Fibroblast of lung (primary cell): ENCODE results near the gene XPNPEP1. TPM values are rescaled to one million over a fixed set of nuclear protein-coding genes. Genes with fewer than 3 reads are reported as not detected.
A peak's percentile ranks its signal among the peaks of the same experiment; 100 is the strongest.

Experiments used
- DNase-seq, 2 donors: peaks; one replicate each; pipeline versions ENCODE4 v3.0.0 to v3.0.0-alpha.2; 2010; ENCODE audit warnings: low read depth in 2 of 2
- H2AFZ ChIP-seq: 2 replicates; pipeline ENCODE4 v1.5.1; 2012; ENCODE audit warnings: low read length, control low read depth, inconsistent platforms
- H3K27ac ChIP-seq: 2 replicates; pipeline ENCODE4 v1.5.1; 2011; ENCODE audit warnings: low read length, control low read depth; ENCODE audit not compliant: insufficient read depth
- H3K27me3 ChIP-seq: 2 replicates; pipeline ENCODE4 v1.5.1; 2011; ENCODE audit warnings: mild to moderate bottlenecking, low read length; ENCODE audit not compliant: control insufficient read depth, insufficient read depth
- H3K36me3 ChIP-seq: 2 replicates; pipeline ENCODE4 v1.5.1; 2011; ENCODE audit warnings: low read length; ENCODE audit not compliant: control insufficient read depth, insufficient read depth
- H3K4me1 ChIP-seq: 2 replicates; pipeline ENCODE4 v1.5.1; 2011; ENCODE audit warnings: low read length; ENCODE audit not compliant: control insufficient read depth, insufficient read depth; ENCODE audit errors: extremely low read depth
- H3K4me2 ChIP-seq: 2 replicates; pipeline ENCODE4 v1.5.1; 2011; ENCODE audit warnings: low read length, control low read depth; ENCODE audit not compliant: insufficient read depth; ENCODE audit errors: extremely low read depth
- H3K4me3 ChIP-seq, 4 experiments: fragments of 200-600 bp in 1 of 4; sonication (generic) in 1 of 4; replicated peaks in 1 of 4; 2 replicates each; pipeline ENCODE4 v1.5.1; 2011 to 2016; ENCODE audit warnings: low read length in 4 of 4, low read depth in 3 of 4, mild to moderate bottlenecking in 3 of 4, control low read depth in 2 of 4, inconsistent platforms in 1 of 4, mixed read lengths in 1 of 4; ENCODE audit not compliant: insufficient read depth in 1 of 4; ENCODE audit errors: control extremely low read depth in 1 of 4
- H3K79me2 ChIP-seq: 2 replicates; pipeline ENCODE4 v1.5.1; 2012; ENCODE audit warnings: mild to moderate bottlenecking, low read length, inconsistent platforms; ENCODE audit not compliant: control insufficient read depth, insufficient read depth
- H3K9ac ChIP-seq: 2 replicates; pipeline ENCODE4 v1.5.1; 2011; ENCODE audit warnings: mild to moderate bottlenecking, low read length, control low read depth; ENCODE audit not compliant: insufficient read depth
- H3K9me3 ChIP-seq: 2 replicates; pipeline ENCODE4 v1.5.1; 2012; ENCODE audit warnings: low read depth, low read length; ENCODE audit not compliant: control insufficient read depth, insufficient read depth
- H4K20me1 ChIP-seq: 2 replicates; pipeline ENCODE4 v1.5.1; 2011; ENCODE audit warnings: low read length; ENCODE audit not compliant: control insufficient read depth, insufficient read depth; ENCODE audit errors: extremely low read depth
- CTCF ChIP-seq, 2 donors: IDR thresholded peaks in 1 of 2; conservative IDR thresholded peaks in 1 of 2; 1 replicate in 1 of 2; 2 replicates in 1 of 2; pipeline ENCODE4 v1.5.1; 2011 to 2012; ENCODE audit warnings: low read length in 2 of 2, control low read depth in 1 of 2, inconsistent platforms in 1 of 2, low read depth in 1 of 2, mild to moderate bottlenecking in 1 of 2
- EZH2 ChIP-seq: IDR thresholded peaks from 2 replicates; pipeline ENCODE4 v1.5.1; 2012; ENCODE audit warnings: low read length, control low read depth, mild to moderate bottlenecking; ENCODE audit errors: missing control alignments
- polyA plus RNA-seq, 2 donors: library from polyadenylated mRNA; depleted of rRNA in 1 of 2; stranded (reverse) in 1 of 2; unstranded in 1 of 2; fragments of >200 nt; gene quantifications; 2 replicates each; pipeline ENCODE4 v1.2.1, GENCODE V29; 2011 to 2012; ENCODE audit warnings: missing spikeins in 1 of 2
- total RNA-seq: library from RNA; depleted of rRNA; stranded (reverse); fragments of >200 nt; gene quantifications from 2 replicates; pipeline ENCODE4 v1.2.1, GENCODE V29; 2014

The XPNPEP1 gene
- total and polyA plus RNA-seq, 2 donors (not counting 1 experiment from before 2014, with no cell fraction given), result 86.5 to 119 TPM

GRCh38 chr10:109882251-109883057 lies 40.9 kb downstream of the XPNPEP1 start:
- no peaks in the 10 kb centered on the region for H3K79me2 ChIP-seq
- H3K27ac ChIP-seq, result no peak overlapping the region
- no peaks in the 10 kb centered on the region for H3K9me3 ChIP-seq
- peaks cover 7% of the 10 kb centered on the region for H3K4me1 ChIP-seq
- no peak overlapping the region for H3K4me2 ChIP-seq
- H3K9ac ChIP-seq, result no peak overlapping the region
- no peaks in the 10 kb centered on the region for H3K27me3 ChIP-seq
- H2AFZ ChIP-seq, result no peak overlapping the region
- TF ChIP-seq EZH2, result no peak
- no peak for TF ChIP-seq CTCF (conservative IDR thresholded peaks at IDR 0.05 in 1 of 2, IDR thresholded peaks at IDR 0.05 in 1 of 2; ENCODE audit: low read depth in 1 of 2, low read length in 2 of 2)
- H3K4me3 ChIP-seq, result no peak overlapping the region
- DNase-seq, result no peak
- peaks cover 14% of the 10 kb centered on the region for H3K36me3 ChIP-seq
- H4K20me1 ChIP-seq, result no peaks in the 10 kb centered on the region

GRCh38 chr10:109881769-109882057 lies 41.6 kb downstream of the XPNPEP1 start:
- Histone ChIP-seq H4K20me1 (no peaks in the 10 kb centered on the region), H3K9me3 (no peaks in the 10 kb centered on the region), H3K9ac (no peak overlapping the region), H3K4me3 (no peak overlapping the region), H3K27ac (no peak overlapping the region), H3K4me2 (no peak overlapping the region), H2AFZ (no peak overlapping the region), H3K36me3 (peaks cover 14% of the 10 kb centered on the region), H3K27me3 (no peaks in the 10 kb centered on the region), H3K79me2 (no peaks in the 10 kb centered on the region), H3K4me1 (peaks cover 5% of the 10 kb centered on the region)
- no peak for DNase-seq
- no peak for TF ChIP-seq CTCF (conservative IDR thresholded peaks at IDR 0.05 in 1 of 2, IDR thresholded peaks at IDR 0.05 in 1 of 2; ENCODE audit: low read depth in 1 of 2, low read length in 2 of 2)
- no peak for TF ChIP-seq EZH2

GRCh38 chr10:109880886-109881768 lies 42.2 kb downstream of the XPNPEP1 start:
- no peaks in the 10 kb centered on the region for H4K20me1 ChIP-seq
- H2AFZ ChIP-seq, result no peak overlapping the region
- H3K79me2 ChIP-seq, result no peaks in the 10 kb centered on the region
- DNase-seq, result peak in 1 of 2 donors; percentile 63
- H3K27ac ChIP-seq, result no peak overlapping the region
- no peaks in the 10 kb centered on the region for H3K27me3 ChIP-seq
- H3K36me3 ChIP-seq, result peaks cover 14% of the 10 kb centered on the region
- H3K4me2 ChIP-seq, result no peak overlapping the region
- no peak overlapping the region for H3K9ac ChIP-seq
- TF ChIP-seq CTCF (conservative IDR thresholded peaks at IDR 0.05 in 1 of 2, IDR thresholded peaks at IDR 0.05 in 1 of 2; ENCODE audit: low read depth in 1 of 2, low read length in 2 of 2) (no peak), EZH2 (no peak)
- H3K4me1 ChIP-seq, result peaks cover 5% of the 10 kb centered on the region
- no peaks in the 10 kb centered on the region for H3K9me3 ChIP-seq
- H3K4me3 ChIP-seq, result no peak overlapping the region
